GM19240 (cell line): ENCODE data around the gene SCML1.

ENCODE experiments used
- DNase-seq: peaks from one replicate; pipeline ENCODE4 v3.0.0; 2011; ENCODE audit warnings: low spot score; ENCODE audit not compliant: insufficient read length

The SCML1 gene

GRCh38 chrX:17736856-17737709, at the start of gene SCML1:
TSS of gene SCML1 (plus strand) at chrX:17737493. CDS start at chrX:17744187, 6,694 bp downstream.
- no peak for DNase-seq

- no peak for DNase-seq
Measured at GRCh38 chrX:17687648-17688047, 49.6 kb upstream of the SCML1 start.

GRCh38 chrX:17689971-17690409, 47.3 kb upstream of the SCML1 start:
- no peak for DNase-seq

GRCh38 chrX:17692709-17693346, 44.5 kb upstream of the SCML1 start:
- DNase-seq = no peak

- DNase-seq = no peak
Measured at GRCh38 chrX:17697191-17697590, 40.1 kb upstream of the SCML1 start.

GRCh38 chrX:17700976-17701375, 36.3 kb upstream of the SCML1 start:
- DNase-seq = no peak

- no peak for DNase-seq
Measured at GRCh38 chrX:17703201-17703600, 34.1 kb upstream of the SCML1 start.

- no peak for DNase-seq
Measured at GRCh38 chrX:17705211-17705610, 32.1 kb upstream of the SCML1 start.

GRCh38 chrX:17706676-17707075, 30.6 kb upstream of the SCML1 start:
- DNase-seq = no peak

- no peak for DNase-seq
Measured at GRCh38 chrX:17707731-17708130, 29.6 kb upstream of the SCML1 start.

- DNase-seq = no peak
Measured at GRCh38 chrX:17710871-17711301, 26.4 kb upstream of the SCML1 start.

GRCh38 chrX:17713288-17713687, 24.0 kb upstream of the SCML1 start:
- no peak for DNase-seq

GRCh38 chrX:17718649-17719165, 18.6 kb upstream of the SCML1 start:
- DNase-seq = no peak

- DNase-seq = no peak
Measured at GRCh38 chrX:17719711-17720110, 17.6 kb upstream of the SCML1 start.

- no peak for DNase-seq
Measured at GRCh38 chrX:17721715-17722114, 15.6 kb upstream of the SCML1 start.

GRCh38 chrX:17725181-17725580, 12.1 kb upstream of the SCML1 start:
- DNase-seq = no peak

- DNase-seq = no peak
Measured at GRCh38 chrX:17732138-17732783, 5.0 kb upstream of the SCML1 start.

- no peak for DNase-seq
Measured at GRCh38 chrX:17735406-17735805, 1.9 kb upstream of the SCML1 start.

GRCh38 chrX:17736478-17736855, 826 bp upstream of the SCML1 start:
- DNase-seq = no peak

GRCh38 chrX:17737710-17737985, 355 bp downstream of the SCML1 start:
- DNase-seq = no peak

GRCh38 chrX:17737986-17738713, 857 bp downstream of the SCML1 start:
- no peak for DNase-seq
